ENCODE results near the gene OXER1. TPM values are rescaled to one million over a fixed set of nuclear protein-coding genes. Genes with fewer than 3 reads are reported as not detected.

Gene OXER1
- total RNA-seq, 1 donor from 2014 or later, result 1.8 TPM

DNA sequence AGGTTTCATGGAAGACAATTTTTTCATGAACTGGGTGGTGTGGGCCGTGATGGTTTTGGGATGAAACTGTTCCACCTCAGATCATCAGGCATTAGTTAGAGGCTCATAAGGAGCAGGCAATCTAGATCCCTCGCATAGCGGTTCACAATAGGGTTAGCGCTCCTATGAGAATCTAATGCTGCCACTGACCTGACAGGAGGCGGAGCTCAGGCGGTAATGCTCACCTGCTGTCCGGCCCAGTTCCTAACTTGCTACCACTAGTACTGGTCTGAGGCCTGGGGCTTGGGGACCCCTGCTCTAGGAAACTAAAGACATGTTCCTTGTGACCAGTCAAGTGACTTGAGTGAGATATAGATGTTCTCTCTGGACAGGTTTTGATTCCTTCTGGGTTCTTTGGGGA is 49.2 kb downstream of the OXER1 start:
- H3K9me3 Mint-ChIP-seq, result no peaks in the 10 kb centered on the region
- H3K36me3 Mint-ChIP-seq (ENCODE audit: low read depth), result no peaks in the 10 kb centered on the region
- no peak for DNase-seq (ENCODE audit: low read depth, low spot score)
- H3K27me3 Mint-ChIP-seq (ENCODE audit: low read depth), result no peaks in the 10 kb centered on the region
- H3K27ac Mint-ChIP-seq (ENCODE audit: unreplicated experiment), result no peak overlapping the region
- TF ChIP-seq CTCF (conservative IDR thresholded peaks at IDR 0.05), result no peak
- H3K4me1 Mint-ChIP-seq, result no peaks in the 10 kb centered on the region
- no peak overlapping the region for H3K4me3 Mint-ChIP-seq

- TF ChIP-seq CTCF (conservative IDR thresholded peaks at IDR 0.05), result no peak
- H3K36me3 Mint-ChIP-seq (ENCODE audit: low read depth), result peaks cover 2% of the 10 kb centered on the region
- H3K4me1 Mint-ChIP-seq, result no peaks in the 10 kb centered on the region
- no peaks in the 10 kb centered on the region for H3K27me3 Mint-ChIP-seq (ENCODE audit: low read depth)
- no peak overlapping the region for H3K4me3 Mint-ChIP-seq
- no peak overlapping the region for H3K27ac Mint-ChIP-seq (ENCODE audit: unreplicated experiment)
- no peak for DNase-seq (ENCODE audit: low read depth, low spot score)
- no peaks in the 10 kb centered on the region for H3K9me3 Mint-ChIP-seq
These were observed 50.0 kb downstream of the OXER1 start for GRCh38 chr2:42713920-42714319.

DNA sequence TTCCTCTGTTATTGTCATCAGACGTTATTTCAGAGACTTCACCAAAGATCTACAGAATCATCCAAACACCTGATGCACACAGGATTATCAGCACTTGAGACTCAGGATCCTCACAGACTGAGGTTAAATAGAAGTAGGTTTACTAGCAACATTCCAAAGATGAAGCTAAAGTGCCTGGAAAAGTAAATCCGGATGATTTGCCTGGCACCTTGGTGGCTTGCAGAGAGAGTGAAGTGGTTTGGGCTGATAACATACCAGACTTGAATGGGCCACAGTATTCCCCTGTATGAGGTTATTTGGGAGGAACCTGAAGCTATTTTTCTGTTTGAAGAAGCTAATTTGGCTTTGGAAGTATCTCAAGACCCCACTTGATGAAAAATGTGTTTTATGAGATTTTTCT is 51.0 kb downstream of the OXER1 start:
- Mint-ChIP-seq H3K27ac (ENCODE audit: unreplicated experiment) (no peak overlapping the region), H3K4me1 (no peaks in the 10 kb centered on the region), H3K9me3 (no peaks in the 10 kb centered on the region), H3K27me3 (ENCODE audit: low read depth) (no peaks in the 10 kb centered on the region), H3K36me3 (ENCODE audit: low read depth) (peaks cover 2% of the 10 kb centered on the region), H3K4me3 (no peak overlapping the region)
- no peak for TF ChIP-seq CTCF (conservative IDR thresholded peaks at IDR 0.05)
- no peak for DNase-seq (ENCODE audit: low read depth, low spot score)

Other genes starting within 250 kb of the OXER1 start
- 62.3 and 63.8 TPM in 2 replicates for gene MTA3, start 195.5 kb downstream of the OXER1 start, total RNA-seq
- 3.5 and 4.9 TPM in 2 replicates for gene HAAO, start 28.4 kb upstream of the OXER1 start, total RNA-seq

All from neural crest cell (in vitro differentiated cells).